Pancreas (tissue), 10 donors: ENCODE measurements around the gene TAC4. TPM values are rescaled to one million over a fixed set of nuclear protein-coding genes. Genes with fewer than 3 reads are reported as not detected.

ENCODE experiments used
- ATAC-seq, 4 donors: fragments of 200-7000 bp; cut with Tn5 transposase; one replicate each; pipeline versions ENCODE4 v1.8.0 to v1.9.1; 2020; ENCODE audit warnings: mild to moderate bottlenecking in 4 of 4, moderate library complexity in 4 of 4
- DNase-seq, 6 donors: peaks; one replicate each; pipeline ENCODE4 v3.0.0-alpha.2; 2020
- FAIRE-seq: peaks from 2 replicates; lab custom pipeline; 2012; peaks lifted over from hg19 to GRCh38; lab: Jason Lieb, UNC
- H3K27ac ChIP-seq, 4 donors: fragments of 200-600 bp; sonication (generic); 1 replicate in 3 of 4; 2 replicates in 1 of 4; pipeline versions ENCODE4 v1.5.0 to v1.8.0; 2020
- H3K27me3 ChIP-seq, 4 donors: fragments of 200-600 bp; one replicate each; pipeline ENCODE4 v1.8.0; 2021
- H3K36me3 ChIP-seq, 3 donors: fragments of 200-600 bp; sonication (generic) in 1 of 3; one replicate each; pipeline versions ENCODE4 v1.5.0 to v1.8.0; 2020 to 2021
- H3K4me1 ChIP-seq, 3 donors: fragments of 200-600 bp; one replicate each; pipeline ENCODE4 v1.8.0; 2021
- H3K4me3 ChIP-seq, 4 donors: fragments of 200-600 bp; sonication (generic) in 2 of 4; one replicate each; pipeline versions ENCODE4 v1.5.0 to v1.8.0; 2020 to 2021
- H3K9me3 ChIP-seq, 4 donors: fragments of 200-600 bp; one replicate each; pipeline ENCODE4 v1.8.0; 2021
- WGBS, 2 donors: extraction: QIAGEN DNeasy Blood & Tissue Kit; methylation state at CpG; one replicate each; pipeline ENCODE4 v1.1.7; 2013; 5-methylcytosine and 5-hydroxymethylcytosine counted together
- intact Hi-C, 3 donors: fragments of 100-400 bp; cut with DNase I; formaldehyde crosslinking; loops; one replicate each; pipeline versions ENCODE4 v1.11.1 to v1.14.2; 2022
- polyA plus RNA-seq, 2 donors: library from polyadenylated mRNA; stranded (reverse); fragments of 200-250 nt; gene quantifications; one replicate each; pipeline ENCODE4 v1.2.3, GENCODE V29; 2013
- total RNA-seq, 6 donors: library from RNA; stranded (reverse); fragmentation: NEBNext Ultra II Directional in 4 of 6; extraction: Animal tissue kit (Norgen Biotek cat#: 25700) in 4 of 6; gene quantifications; one replicate each; pipeline versions ENCODE4 v1.2.1 to v1.2.4, GENCODE V29; 2021 to 2023
- TF ChIP-seq, protein P1 (sequence below), 4 donors: fragments of 200-600 bp; sonication (generic) in 3 of 4; IDR thresholded peaks; one replicate each; pipeline versions ENCODE4 v1.5.0 to v1.8.0; 2021; ENCODE audit warnings: antibody characterized with exemption in 4 of 4
- donor health status: healthy with polysubstance abuse.
- donor health status: DM: no; HTN: no; CAD: no; lungs with moderate emphysema.
- donor health status: DM: no; HTN: no; CAD: no.
- donor health status: control.
- donor health status: control.
- donor health status: Bipolar disorder and iron deficiency.
- donor health status: DM: yes; HTN: yes; CAD: no.
- donor health status: DM: no; HTN: no; CAD: no.
- donor health status: DM: no; HTN: no; CAD: no.
- donor health status: DM: yes; HTN: yes; CAD: no.

TAC4 gene
- total and polyA plus RNA-seq, 8 donors: not detected

DNA sequence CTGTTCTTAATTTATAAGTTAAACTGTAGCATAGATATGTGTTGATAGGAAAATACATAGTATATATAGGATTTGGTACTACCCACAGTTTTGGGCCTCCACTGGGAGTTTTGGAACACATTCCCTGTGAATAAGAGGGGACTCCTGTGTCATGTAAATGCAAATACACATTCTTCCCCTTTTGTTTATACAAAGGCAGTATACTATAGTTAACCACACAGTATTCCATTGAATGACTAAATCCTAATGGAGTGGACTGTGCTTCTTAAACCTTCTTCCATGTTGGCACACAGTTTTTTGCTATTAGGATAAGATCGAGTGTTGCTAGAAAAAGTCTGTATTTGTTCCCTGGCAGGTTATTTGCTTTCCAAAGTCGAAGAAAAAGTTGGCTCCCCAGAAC, 22.2 kb downstream of the TAC4 start:
- FAIRE-seq (no peak), DNase-seq (no peak), ATAC-seq (no peak)
- H3K36me3 ChIP-seq: peaks cover 0 to 35% (median 35%) of the 10 kb centered on the region in 3 donors
- H3K4me1 ChIP-seq: peaks cover 16 to 19% (median 16%) of the 10 kb centered on the region in 3 donors
- TF ChIP-seq, protein P1, sequence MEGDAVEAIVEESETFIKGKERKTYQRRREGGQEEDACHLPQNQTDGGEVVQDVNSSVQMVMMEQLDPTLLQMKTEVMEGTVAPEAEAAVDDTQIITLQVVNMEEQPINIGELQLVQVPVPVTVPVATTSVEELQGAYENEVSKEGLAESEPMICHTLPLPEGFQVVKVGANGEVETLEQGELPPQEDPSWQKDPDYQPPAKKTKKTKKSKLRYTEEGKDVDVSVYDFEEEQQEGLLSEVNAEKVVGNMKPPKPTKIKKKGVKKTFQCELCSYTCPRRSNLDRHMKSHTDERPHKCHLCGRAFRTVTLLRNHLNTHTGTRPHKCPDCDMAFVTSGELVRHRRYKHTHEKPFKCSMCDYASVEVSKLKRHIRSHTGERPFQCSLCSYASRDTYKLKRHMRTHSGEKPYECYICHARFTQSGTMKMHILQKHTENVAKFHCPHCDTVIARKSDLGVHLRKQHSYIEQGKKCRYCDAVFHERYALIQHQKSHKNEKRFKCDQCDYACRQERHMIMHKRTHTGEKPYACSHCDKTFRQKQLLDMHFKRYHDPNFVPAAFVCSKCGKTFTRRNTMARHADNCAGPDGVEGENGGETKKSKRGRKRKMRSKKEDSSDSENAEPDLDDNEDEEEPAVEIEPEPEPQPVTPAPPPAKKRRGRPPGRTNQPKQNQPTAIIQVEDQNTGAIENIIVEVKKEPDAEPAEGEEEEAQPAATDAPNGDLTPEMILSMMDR (IDR thresholded peaks at IDR 0.05): no peak
- no peak overlapping the region for H3K27ac ChIP-seq
- H3K9me3 ChIP-seq: no peaks in the 10 kb centered on the region
- H3K27me3 ChIP-seq: no peaks in the 10 kb centered on the region
- intact Hi-C loops: no loop called here
- no peak overlapping the region for H3K4me3 ChIP-seq
- 64 to 80% methylated on average over 2 of the region's 2 CpGs for WGBS, 2 donors

DNA sequence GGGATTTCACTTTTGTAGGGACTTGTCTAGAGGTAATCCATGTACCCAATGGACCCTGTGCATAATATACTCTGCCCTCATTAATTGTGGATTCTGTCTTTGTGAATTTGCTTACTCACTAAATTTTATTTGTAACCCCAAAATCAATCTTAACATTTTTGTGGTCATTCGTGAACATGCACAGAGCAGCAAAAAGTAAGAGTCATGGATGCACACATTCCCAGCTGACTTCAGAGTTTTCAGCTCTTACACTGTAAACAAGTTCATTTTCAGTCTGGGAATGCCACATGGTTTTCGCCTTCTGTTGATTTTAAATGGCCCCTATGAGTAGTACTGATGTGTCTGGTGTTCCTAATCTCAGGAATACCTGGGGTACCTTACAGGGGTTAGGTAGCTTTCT, 24.3 kb downstream of the TAC4 start:
- Histone ChIP-seq H3K27me3 (no peaks in the 10 kb centered on the region), H3K27ac (no peak overlapping the region), H3K4me3 (no peak overlapping the region), H3K36me3 (peaks cover 0 to 40% (median 35%) of the 10 kb centered on the region in 3 donors), H3K9me3 (no peaks in the 10 kb centered on the region), H3K4me1 (peaks cover 16 to 26% (median 16%) of the 10 kb centered on the region in 3 donors)
- FAIRE-seq (no peak), ATAC-seq (no peak), DNase-seq (no peak)
- TF ChIP-seq, protein P1 (IDR thresholded peaks at IDR 0.05): no peak
- 95 to 96% methylated on average over 2 of the region's 2 CpGs for WGBS, 2 donors
- intact Hi-C loops: no loop called here

DNA sequence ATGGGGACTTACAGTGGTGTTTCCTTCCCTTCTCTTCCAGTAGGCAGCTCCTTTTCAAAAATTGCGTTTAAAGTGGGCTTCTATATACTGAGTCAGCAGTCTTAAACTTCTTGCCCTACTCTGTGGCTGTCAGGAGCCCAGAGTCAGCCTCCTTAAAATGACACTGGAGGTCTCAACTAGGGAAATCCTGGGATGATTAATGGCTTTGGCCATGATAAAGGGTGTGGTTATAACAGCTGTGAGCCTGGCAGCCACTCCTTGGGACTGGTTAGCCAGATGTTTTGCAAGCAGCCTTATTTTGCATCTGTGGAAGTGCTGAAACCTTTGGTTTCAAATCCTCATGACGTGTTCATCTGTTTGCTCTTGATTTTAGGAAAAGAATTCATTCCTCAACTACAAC, 25.0 kb downstream of the TAC4 start:
- H3K27ac ChIP-seq: no peak overlapping the region
- peaks cover 0 to 40% (median 40%) of the 10 kb centered on the region in 3 donors for H3K36me3 ChIP-seq
- DNase-seq: no peak
- H3K27me3 ChIP-seq: no peaks in the 10 kb centered on the region
- H3K4me3 ChIP-seq: no peak overlapping the region
- WGBS, 2 donors: 82 to 84% methylated on average over 2 of the region's 2 CpGs
- intact Hi-C loops: no loop called here
- FAIRE-seq: no peak
- peak in 1 of 4 donors; percentile 28 for ATAC-seq
- peaks cover 16 to 26% (median 16%) of the 10 kb centered on the region in 3 donors for H3K4me1 ChIP-seq
- H3K9me3 ChIP-seq: no peaks in the 10 kb centered on the region
- TF ChIP-seq, protein P1 (IDR thresholded peaks at IDR 0.05): no peak

DNA sequence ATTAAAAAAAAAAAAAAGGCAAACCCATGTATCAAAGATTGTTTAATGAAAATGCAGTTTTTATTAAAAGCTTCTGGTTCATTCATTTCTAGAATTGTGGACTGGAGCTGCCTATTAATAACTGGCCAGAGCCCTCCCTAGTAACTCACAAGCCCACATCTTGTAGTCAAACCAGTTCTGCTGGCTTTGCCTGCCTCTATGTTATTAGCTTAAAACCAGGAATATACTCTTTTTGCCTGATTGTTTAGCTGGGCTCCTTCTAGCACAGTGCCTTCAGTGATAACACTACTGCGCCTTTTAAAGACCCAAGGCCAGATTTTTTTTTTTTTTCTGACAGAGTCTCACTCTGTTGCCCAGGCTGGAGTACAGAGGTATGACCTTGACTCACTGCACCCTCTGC, 26.0 kb downstream of the TAC4 start:
- H3K27me3 ChIP-seq: no peaks in the 10 kb centered on the region
- TF ChIP-seq, protein P1 (IDR thresholded peaks at IDR 0.05): no peak
- peaks cover 0 to 41% (median 31%) of the 10 kb centered on the region in 3 donors for H3K36me3 ChIP-seq
- peaks cover 16 to 26% (median 16%) of the 10 kb centered on the region in 3 donors for H3K4me1 ChIP-seq
- no peak overlapping the region for H3K4me3 ChIP-seq
- FAIRE-seq: no peak
- H3K9me3 ChIP-seq: no peaks in the 10 kb centered on the region
- peak; percentile 47 to 87 (median 80) for ATAC-seq
- WGBS, 2 donors: 27% methylated on average over 1 of the region's 1 CpG
- intact Hi-C loops: no loop called here
- peak in 1 of 6 donors; percentile 56 for DNase-seq
- peak overlapping the region in 2 of 4 donors; percentile 9 to 41 for H3K27ac ChIP-seq

DNA sequence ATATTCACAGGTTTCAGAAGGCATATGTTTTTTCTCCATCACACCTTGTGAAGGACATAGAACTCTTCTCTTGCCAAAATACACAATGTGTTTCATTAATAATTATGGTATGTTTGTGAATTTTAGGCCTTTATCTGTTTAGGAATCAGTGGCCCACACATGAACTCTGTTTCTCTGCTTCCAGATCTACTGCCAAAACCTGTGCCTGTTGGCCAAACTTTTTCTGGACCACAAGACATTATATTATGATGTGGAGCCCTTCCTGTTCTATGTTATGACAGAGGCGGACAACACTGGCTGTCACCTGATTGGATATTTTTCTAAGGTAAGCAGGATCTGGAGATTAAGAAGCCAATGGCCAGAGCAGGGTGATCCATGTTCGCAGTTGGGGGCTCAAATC, 26.4 kb downstream of the TAC4 start:
- H3K27ac ChIP-seq: peak overlapping the region in 1 of 4 donors; percentile 41
- peaks cover 0 to 40% (median 27%) of the 10 kb centered on the region in 3 donors for H3K36me3 ChIP-seq
- no peaks in the 10 kb centered on the region for H3K9me3 ChIP-seq
- peak; percentile 11 to 54 (median 40) for ATAC-seq
- 54 to 61% methylated on average over 2 of the region's 2 CpGs for WGBS, 2 donors
- no peak for FAIRE-seq
- no peak overlapping the region for H3K4me3 ChIP-seq
- H3K4me1 ChIP-seq: peaks cover 16 to 26% (median 16%) of the 10 kb centered on the region in 3 donors
- no peak for DNase-seq
- TF ChIP-seq, protein P1 (IDR thresholded peaks at IDR 0.05): no peak
- no peaks in the 10 kb centered on the region for H3K27me3 ChIP-seq
- intact Hi-C loops: no loop called here
